ENCODE results near the gene MCFD2. TPM values are rescaled to one million over a fixed set of nuclear protein-coding genes. Genes with fewer than 3 reads are reported as not detected.

Gene MCFD2
- total RNA-seq, 1 donor from 2014 or later, result 89.4 TPM

- H3K27ac ChIP-seq, result no peak overlapping the region
- no peaks in the 10 kb centered on the region for H3K36me3 ChIP-seq
- no peak for DNase-seq (ENCODE audit: extremely low spot score in 2 of 2)
- H3K27me3 ChIP-seq, result no peaks in the 10 kb centered on the region
- no peak overlapping the region for H3K4me3 ChIP-seq
- intact Hi-C loops (cut with DNase I), result no loop called here
- no peaks in the 10 kb centered on the region for H3K4me1 ChIP-seq
- TF ChIP-seq POLR2AphosphoS5 (IDR thresholded peaks at IDR 0.05; ENCODE audit: insufficient read depth in 1 of 2, low read depth in 1 of 2) (no peak), POLR2A (IDR thresholded peaks at IDR 0.05) (no peak), CTCF (IDR thresholded peaks at IDR 0.05) (no peak)
- H3K9me3 ChIP-seq, result no peaks in the 10 kb centered on the region
Measured at GRCh38 chr2:46926863-46927262, 11.3 kb upstream of the MCFD2 start.

DNA sequence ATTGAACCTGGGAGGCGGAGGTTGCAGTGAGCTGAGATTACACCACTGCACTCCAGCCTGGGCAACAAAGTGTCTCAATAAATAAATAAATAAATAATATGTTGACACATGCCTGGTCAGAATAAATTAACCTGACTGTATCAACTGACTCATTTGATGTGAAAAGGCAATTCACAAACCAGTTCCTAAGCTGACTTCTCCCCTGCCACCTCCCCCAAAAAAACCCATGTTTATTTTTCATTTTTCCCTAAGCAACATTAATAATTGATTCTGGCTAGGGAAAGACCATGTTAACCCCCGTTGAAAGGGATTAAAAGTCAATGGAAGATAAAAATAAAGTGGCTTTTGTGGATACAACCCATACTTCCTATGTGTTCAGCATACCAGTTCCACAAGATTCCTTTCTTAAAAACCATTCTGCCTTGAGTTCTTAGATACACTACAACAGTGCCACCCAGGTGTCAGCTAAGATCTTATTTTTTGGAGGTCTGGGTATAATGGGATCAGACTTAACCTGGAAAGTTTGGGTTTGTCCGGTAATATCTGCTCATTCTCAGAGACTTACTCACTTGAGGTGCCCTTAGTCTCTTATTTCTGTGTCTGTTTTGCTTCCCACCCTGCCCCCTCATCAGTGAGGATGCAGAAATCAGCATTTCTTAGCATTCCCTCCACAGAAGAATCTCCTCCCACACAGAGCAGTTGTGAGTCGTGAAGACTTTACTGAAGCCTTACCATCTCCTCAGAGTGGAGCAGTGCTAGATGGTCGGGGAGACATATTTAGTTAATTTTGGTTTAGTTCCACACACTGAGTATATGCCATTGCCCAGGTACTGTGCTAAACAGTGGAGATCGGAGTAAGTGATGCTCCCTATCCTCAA is 10.1 kb upstream of the MCFD2 start:
- Histone ChIP-seq H3K4me1 (no peaks in the 10 kb centered on the region), H3K36me3 (no peaks in the 10 kb centered on the region), H3K9me3 (no peaks in the 10 kb centered on the region), H3K27ac (no peak overlapping the region), H3K27me3 (no peaks in the 10 kb centered on the region), H3K4me3 (no peak overlapping the region)
- no peak for DNase-seq (ENCODE audit: extremely low spot score in 2 of 2)
- TF ChIP-seq CTCF (IDR thresholded peaks at IDR 0.05), result no peak
- no peak for TF ChIP-seq POLR2A (IDR thresholded peaks at IDR 0.05)
- no peak for TF ChIP-seq POLR2AphosphoS5 (IDR thresholded peaks at IDR 0.05; ENCODE audit: insufficient read depth in 1 of 2, low read depth in 1 of 2)
- intact Hi-C loops (cut with DNase I), result no loop called here

DNA sequence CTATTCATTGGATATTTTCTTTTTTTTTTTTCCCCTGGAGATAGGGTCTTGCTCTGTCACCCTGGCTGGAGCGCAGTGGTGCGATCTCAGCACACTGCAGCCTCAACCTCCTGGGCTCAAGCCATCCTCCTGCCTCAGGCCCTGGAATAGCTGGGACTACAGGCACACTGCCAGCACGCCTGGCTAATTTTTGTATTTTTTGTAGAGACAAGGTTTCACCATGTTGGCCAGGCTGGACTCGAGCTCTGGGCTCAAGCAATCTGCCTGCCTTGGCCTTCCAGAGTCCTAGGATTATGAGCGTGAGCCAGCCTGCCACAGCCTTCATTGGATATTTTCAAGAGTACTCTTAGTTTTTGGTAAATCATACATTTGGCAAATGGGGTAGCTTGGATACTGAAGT is 9.0 kb upstream of the MCFD2 start:
- Histone ChIP-seq H3K27ac (no peak overlapping the region), H3K9me3 (no peaks in the 10 kb centered on the region), H3K36me3 (no peaks in the 10 kb centered on the region), H3K27me3 (no peaks in the 10 kb centered on the region), H3K4me3 (no peak overlapping the region), H3K4me1 (no peaks in the 10 kb centered on the region)
- DNase-seq (ENCODE audit: extremely low spot score in 2 of 2), result no peak
- TF ChIP-seq POLR2A (IDR thresholded peaks at IDR 0.05) (no peak), CTCF (IDR thresholded peaks at IDR 0.05) (no peak), POLR2AphosphoS5 (IDR thresholded peaks at IDR 0.05; ENCODE audit: insufficient read depth in 1 of 2, low read depth in 1 of 2) (no peak)
- intact Hi-C loops (cut with DNase I), result no loop called here

DNA sequence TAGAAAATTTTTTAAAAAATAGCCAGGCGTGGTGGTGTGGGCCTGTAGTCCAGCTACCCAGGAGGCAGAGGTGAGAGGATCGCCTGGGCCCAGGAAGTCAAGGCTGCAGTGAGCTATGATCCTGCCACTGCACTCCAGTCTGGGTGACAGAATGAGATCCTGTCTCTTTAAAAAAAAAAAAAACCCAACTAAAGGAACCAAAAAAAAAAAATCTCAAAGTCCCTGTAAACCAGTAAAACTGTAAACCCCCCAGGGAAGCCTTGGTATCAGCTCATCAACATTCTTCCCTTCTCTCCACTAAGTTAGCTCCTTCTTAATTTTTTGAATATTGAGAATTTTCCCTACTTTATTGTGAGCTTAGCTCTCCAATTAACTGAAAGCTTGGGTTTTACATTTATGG is 8.4 kb upstream of the MCFD2 start:
- intact Hi-C loops (cut with DNase I), result no loop called here
- H3K27ac ChIP-seq, result no peak overlapping the region
- DNase-seq (ENCODE audit: extremely low spot score in 2 of 2), result no peak
- no peaks in the 10 kb centered on the region for H3K9me3 ChIP-seq
- no peaks in the 10 kb centered on the region for H3K4me1 ChIP-seq
- H3K27me3 ChIP-seq, result no peaks in the 10 kb centered on the region
- no peaks in the 10 kb centered on the region for H3K36me3 ChIP-seq
- TF ChIP-seq CTCF (IDR thresholded peaks at IDR 0.05), result no peak
- no peak for TF ChIP-seq POLR2AphosphoS5 (IDR thresholded peaks at IDR 0.05; ENCODE audit: insufficient read depth in 1 of 2, low read depth in 1 of 2)
- TF ChIP-seq POLR2A (IDR thresholded peaks at IDR 0.05), result no peak
- no peak overlapping the region for H3K4me3 ChIP-seq

- TF ChIP-seq CTCF (IDR thresholded peaks at IDR 0.05) (no peak), POLR2A (IDR thresholded peaks at IDR 0.05) (no peak), POLR2AphosphoS5 (IDR thresholded peaks at IDR 0.05; ENCODE audit: insufficient read depth in 1 of 2, low read depth in 1 of 2) (no peak)
- H3K27ac ChIP-seq, result no peak overlapping the region
- H3K9me3 ChIP-seq, result no peaks in the 10 kb centered on the region
- no peak for DNase-seq (ENCODE audit: extremely low spot score in 2 of 2)
- H3K4me3 ChIP-seq, result no peak overlapping the region
- no peaks in the 10 kb centered on the region for H3K27me3 ChIP-seq
- no peaks in the 10 kb centered on the region for H3K36me3 ChIP-seq
- intact Hi-C loops (cut with DNase I), result no loop called here
- H3K4me1 ChIP-seq, result no peaks in the 10 kb centered on the region
Measured at GRCh38 chr2:46923041-46923528, 7.5 kb upstream of the MCFD2 start.

All from vagina (tissue), 2 donors.